Stimulated activated CD4-positive, alpha-beta T cell treated with anti-CD3 and anti-CD28 coated beads, Interleukin-15, amount 100 ng/mL, for 1 hour (primary cell): ENCODE measurements around the gene NAXD.
"Not testable (repeated sequence)": the region's sequence is repeated elsewhere in the genome, so short reads cannot be mapped to it uniquely, and the experiment has no call there.

ENCODE experiments used
- DNase-seq, 2 donors: peaks; one replicate each; pipeline ENCODE4 v3.0.0-alpha.2; 2020; ENCODE audit warnings: low read depth in 1 of 2, low spot score in 1 of 2

NAXD gene

GRCh38 chr13:110615322-110616102, at the start of gene NAXD:
TSS of gene NAXD (plus strand) at chr13:110615545. CDS start at chr13:110615602, 57 bp downstream.
- DNase-seq, result peak; percentile 51 to 73

- DNase-seq, result no peak
Observed at GRCh38 chr13:110566171-110566570, 49.2 kb upstream of the NAXD start.

- no peak for DNase-seq
Observed at GRCh38 chr13:110568612-110569011, 46.7 kb upstream of the NAXD start.

- DNase-seq, result not testable (repeated sequence)
Observed at GRCh38 chr13:110569962-110570361, 45.4 kb upstream of the NAXD start.

GRCh38 chr13:110570886-110571285, 44.5 kb upstream of the NAXD start:
- no peak for DNase-seq

- DNase-seq, result no peak
Observed at GRCh38 chr13:110571896-110572777, 43.2 kb upstream of the NAXD start.

GRCh38 chr13:110572778-110573118, 42.6 kb upstream of the NAXD start:
- no peak for DNase-seq

- DNase-seq, result no peak
Observed at GRCh38 chr13:110574161-110574560, 41.2 kb upstream of the NAXD start.

GRCh38 chr13:110575322-110576069, 39.8 kb upstream of the NAXD start:
- DNase-seq, result no peak

GRCh38 chr13:110576070-110576394, 39.3 kb upstream of the NAXD start:
- no peak for DNase-seq

GRCh38 chr13:110576736-110577476, 38.4 kb upstream of the NAXD start:
- no peak for DNase-seq

- DNase-seq, result no peak
Observed at GRCh38 chr13:110578363-110578762, 37.0 kb upstream of the NAXD start.

GRCh38 chr13:110580800-110581199, 34.5 kb upstream of the NAXD start:
- no peak for DNase-seq

GRCh38 chr13:110581506-110582185, 33.7 kb upstream of the NAXD start:
- no peak for DNase-seq

- DNase-seq, result no peak
Observed at GRCh38 chr13:110582421-110582954, 32.9 kb upstream of the NAXD start.

- no peak for DNase-seq
Observed at GRCh38 chr13:110583178-110583865, 32.0 kb upstream of the NAXD start.

- no peak for DNase-seq
Observed at GRCh38 chr13:110589793-110590390, 25.5 kb upstream of the NAXD start.

GRCh38 chr13:110590577-110590976, 24.8 kb upstream of the NAXD start:
- no peak for DNase-seq

- no peak for DNase-seq
Observed at GRCh38 chr13:110592665-110593064, 22.7 kb upstream of the NAXD start.
